ENCODE results near the gene SETD1B. TPM values are rescaled to one million over a fixed set of nuclear protein-coding genes. Genes with fewer than 3 reads are reported as not detected.

SETD1B gene
- total RNA-seq, 2 experiments from 2014 or later: 32.6 to 34.1 TPM

DNA sequence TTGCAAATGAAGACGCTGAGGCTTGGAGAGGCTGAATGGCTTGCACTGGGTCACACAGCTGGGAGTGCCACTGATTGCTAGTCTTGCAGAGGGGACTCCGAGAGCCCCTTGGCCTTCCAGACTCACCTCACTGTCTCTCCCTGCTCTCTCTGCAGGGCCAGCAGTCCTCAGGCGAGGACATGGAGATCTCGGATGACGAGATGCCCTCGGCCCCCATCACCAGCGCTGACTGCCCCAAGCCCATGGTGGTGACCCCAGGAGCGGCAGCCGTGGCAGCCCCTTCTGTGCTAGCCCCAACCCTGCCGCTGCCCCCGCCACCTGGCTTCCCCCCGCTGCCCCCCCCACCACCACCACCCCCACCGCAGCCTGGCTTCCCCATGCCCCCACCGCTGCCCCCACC lies 10.1 kb downstream of the SETD1B start:
- Mint-ChIP-seq H3K27ac (no peak overlapping the region), H3K4me1 (peaks cover 44% of the 10 kb centered on the region), H3K36me3 (ENCODE audit: low read depth) (peaks cover 45% of the 10 kb centered on the region), H3K4me3 (no peak overlapping the region), H3K9me3 (no peaks in the 10 kb centered on the region), H3K27me3 (no peaks in the 10 kb centered on the region)
- ChIA-PET POLR2A (no interaction called here), CTCF (interaction anchor here (3.7 to 28.3 kb wide), 2 partner anchors 31 to 75 kb away, joined by 19 to 1058 read pairs; partner anchors contain the start of genes PSMD9 and RHOF)
- no peak for DNase-seq

DNA sequence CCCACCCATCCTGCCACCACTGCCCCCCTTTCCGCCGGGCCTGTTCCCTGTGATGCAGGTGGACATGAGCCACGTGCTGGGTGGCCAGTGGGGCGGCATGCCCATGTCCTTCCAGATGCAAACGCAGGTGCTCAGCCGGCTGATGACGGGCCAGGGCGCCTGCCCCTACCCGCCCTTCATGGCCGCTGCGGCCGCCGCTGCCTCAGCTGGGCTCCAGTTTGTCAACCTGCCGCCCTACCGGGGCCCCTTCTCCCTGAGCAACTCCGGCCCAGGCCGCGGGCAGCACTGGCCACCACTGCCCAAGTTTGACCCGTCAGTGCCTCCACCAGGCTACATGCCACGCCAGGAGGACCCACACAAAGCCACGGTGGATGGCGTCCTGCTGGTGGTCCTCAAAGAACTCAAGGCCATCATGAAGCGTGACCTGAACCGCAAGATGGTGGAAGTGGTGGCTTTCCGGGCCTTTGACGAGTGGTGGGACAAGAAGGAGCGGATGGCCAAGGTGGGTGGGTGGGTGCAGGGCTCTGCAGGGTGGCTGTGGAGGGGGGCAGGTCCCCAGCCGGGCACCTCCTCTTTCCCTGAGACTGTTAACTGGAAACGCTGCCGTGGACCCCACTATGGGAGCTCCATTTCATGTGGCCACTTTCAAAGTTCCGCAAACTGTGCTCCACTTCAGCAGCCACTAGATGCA lies 10.8 kb downstream of the SETD1B start:
- DNase-seq: no peak
- H3K27ac Mint-ChIP-seq: no peak overlapping the region
- H3K36me3 Mint-ChIP-seq (ENCODE audit: low read depth): peaks cover 43% of the 10 kb centered on the region
- CTCF ChIA-PET: interaction anchor here (1.0 kb wide), 1 partner anchor 20 kb away, joined by 7 read pairs; the partner anchor contains the start of gene RHOF
- H3K27me3 Mint-ChIP-seq: no peaks in the 10 kb centered on the region
- H3K9me3 Mint-ChIP-seq: no peaks in the 10 kb centered on the region
- POLR2A ChIA-PET: interaction anchor here (0.6 kb wide), 1 partner anchor 27 kb away, joined by 3 read pairs; no protein-coding TSS in a partner anchor
- no peak overlapping the region for H3K4me3 Mint-ChIP-seq
- H3K4me1 Mint-ChIP-seq: peaks cover 37% of the 10 kb centered on the region

DNA sequence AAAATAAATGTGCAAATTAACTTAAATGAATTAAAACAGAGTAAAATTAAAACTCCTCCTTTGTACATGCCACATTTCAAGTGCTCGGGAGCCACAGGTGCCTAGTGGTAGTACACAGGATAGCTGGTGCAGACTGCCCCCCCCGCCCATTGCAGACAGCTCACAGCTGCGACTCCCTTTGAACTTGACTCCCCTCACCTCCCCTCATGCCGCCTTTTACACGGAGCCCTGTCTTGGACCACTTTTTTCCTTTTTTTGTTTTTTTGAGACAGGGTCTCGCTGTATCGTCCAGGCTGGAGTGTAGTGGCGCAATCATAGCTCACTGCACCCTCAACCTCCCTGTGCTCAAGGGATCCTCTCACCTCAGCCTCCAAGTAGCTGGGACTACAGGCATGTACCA lies 11.5 kb downstream of the SETD1B start:
- Mint-ChIP-seq H3K4me1 (peaks cover 33% of the 10 kb centered on the region), H3K9me3 (no peaks in the 10 kb centered on the region), H3K36me3 (ENCODE audit: low read depth) (peaks cover 41% of the 10 kb centered on the region), H3K4me3 (no peak overlapping the region), H3K27me3 (no peaks in the 10 kb centered on the region), H3K27ac (peak overlapping the region; percentile 19)
- no peak for DNase-seq
- CTCF ChIA-PET: interaction anchor here (0.6 to 1.7 kb wide), 3 partner anchors 9 to 21 kb away, joined by 4 to 7 read pairs (median 5); partner anchors contain the start of gene RHOF
- POLR2A ChIA-PET: no interaction called here

DNA sequence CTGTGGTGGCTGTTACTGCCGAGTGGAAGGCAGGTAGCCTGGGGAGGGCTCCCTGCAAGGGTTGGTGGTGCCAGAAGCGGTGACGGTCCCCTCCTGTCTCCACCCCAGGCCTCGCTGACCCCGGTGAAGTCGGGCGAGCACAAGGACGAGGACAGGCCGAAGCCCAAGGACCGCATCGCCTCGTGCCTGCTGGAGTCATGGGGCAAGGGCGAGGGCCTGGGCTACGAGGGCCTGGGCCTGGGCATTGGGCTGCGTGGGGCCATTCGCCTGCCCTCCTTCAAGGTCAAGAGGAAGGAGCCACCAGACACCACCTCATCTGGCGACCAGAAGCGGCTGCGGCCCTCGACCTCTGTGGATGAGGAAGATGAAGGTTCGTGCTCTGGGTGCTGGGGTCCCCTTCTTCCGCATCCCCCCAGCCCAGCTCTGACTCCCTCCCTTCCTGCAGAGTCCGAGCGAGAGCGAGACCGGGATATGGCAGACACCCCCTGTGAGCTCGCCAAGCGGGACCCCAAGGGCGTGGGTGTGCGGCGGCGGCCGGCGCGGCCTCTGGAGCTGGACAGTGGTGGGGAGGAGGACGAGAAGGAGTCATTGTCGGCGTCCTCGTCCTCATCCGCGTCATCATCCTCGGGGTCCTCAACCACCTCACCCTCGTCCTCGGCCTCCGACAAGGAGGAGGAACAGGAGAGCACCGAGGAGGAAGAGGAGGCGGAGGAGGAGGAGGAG lies 13.3 kb downstream of the SETD1B start:
- Mint-ChIP-seq H3K4me1 (peaks cover 20% of the 10 kb centered on the region), H3K36me3 (ENCODE audit: low read depth) (peaks cover 48% of the 10 kb centered on the region), H3K9me3 (no peaks in the 10 kb centered on the region), H3K4me3 (no peak overlapping the region), H3K27ac (no peak overlapping the region), H3K27me3 (no peaks in the 10 kb centered on the region)
- ChIA-PET CTCF (interaction anchor here (0.7 to 1.9 kb wide), 5 partner anchors 9 to 70 kb away, joined by 3 to 10 read pairs (median 5); partner anchors contain the start of gene RHOF), POLR2A (no interaction called here)
- no peak for DNase-seq

DNA sequence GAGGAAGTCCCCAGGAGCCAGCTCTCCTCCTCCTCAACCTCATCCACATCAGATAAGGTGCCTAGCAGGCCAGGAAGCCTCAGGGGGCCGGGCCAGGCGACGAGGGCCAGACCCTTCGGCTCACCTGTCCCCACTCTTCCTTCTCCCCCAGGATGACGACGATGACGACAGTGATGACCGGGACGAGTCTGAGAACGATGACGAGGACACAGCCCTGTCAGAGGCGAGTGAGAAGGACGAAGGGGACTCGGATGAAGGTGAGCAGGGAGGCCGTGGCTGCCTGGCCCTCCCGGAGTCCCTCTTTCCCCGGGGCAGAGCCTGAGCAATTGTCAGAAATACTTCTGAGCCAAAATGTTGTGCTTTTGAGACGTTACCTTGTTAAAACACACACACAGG lies 13.8 kb downstream of the SETD1B start:
- H3K4me3 Mint-ChIP-seq: no peak overlapping the region
- H3K27ac Mint-ChIP-seq: no peak overlapping the region
- ChIA-PET POLR2A (no interaction called here), CTCF (interaction anchor here (0.7 to 5.5 kb wide), 4 partner anchors 11 to 69 kb away, joined by 3 to 24 read pairs (median 6); partner anchors contain the start of gene RHOF)
- H3K9me3 Mint-ChIP-seq: no peaks in the 10 kb centered on the region
- no peak for DNase-seq
- H3K4me1 Mint-ChIP-seq: peaks cover 15% of the 10 kb centered on the region
- peaks cover 48% of the 10 kb centered on the region for H3K36me3 Mint-ChIP-seq (ENCODE audit: low read depth)
- no peaks in the 10 kb centered on the region for H3K27me3 Mint-ChIP-seq

DNA sequence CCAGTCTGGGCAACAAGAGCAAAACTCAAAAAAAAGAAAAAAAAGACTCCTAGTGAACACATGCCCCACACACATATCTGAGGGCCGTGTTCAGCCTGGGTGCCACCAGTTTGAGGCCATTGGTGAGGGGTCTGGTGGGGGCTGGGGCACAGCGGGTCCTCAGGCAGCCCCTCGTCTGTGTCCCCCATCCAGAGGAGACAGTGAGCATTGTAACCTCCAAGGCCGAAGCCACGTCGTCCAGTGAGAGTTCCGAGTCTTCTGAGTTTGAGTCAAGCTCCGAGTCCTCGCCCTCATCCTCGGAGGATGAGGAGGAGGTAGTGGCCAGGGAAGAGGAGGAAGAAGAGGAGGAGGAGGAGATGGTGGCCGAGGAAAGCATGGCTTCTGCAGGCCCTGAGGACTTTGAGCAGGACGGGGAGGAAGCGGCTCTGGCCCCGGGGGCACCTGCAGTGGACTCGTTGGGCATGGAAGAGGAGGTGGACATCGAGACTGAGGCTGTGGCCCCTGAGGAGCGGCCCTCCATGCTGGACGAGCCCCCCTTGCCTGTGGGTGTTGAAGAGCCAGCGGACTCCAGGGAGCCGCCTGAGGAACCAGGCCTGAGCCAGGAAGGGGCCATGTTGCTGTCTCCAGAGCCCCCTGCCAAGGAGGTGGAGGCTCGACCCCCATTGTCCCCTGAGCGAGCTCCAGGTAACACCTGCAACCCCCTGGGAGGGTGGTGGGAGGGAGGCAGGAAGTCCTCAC lies 15.6 kb downstream of the SETD1B start:
- peaks cover 46% of the 10 kb centered on the region for H3K36me3 Mint-ChIP-seq (ENCODE audit: low read depth)
- H3K9me3 Mint-ChIP-seq: no peaks in the 10 kb centered on the region
- peak overlapping the region; percentile 9 for H3K27ac Mint-ChIP-seq
- POLR2A ChIA-PET: no interaction called here
- no peaks in the 10 kb centered on the region for H3K27me3 Mint-ChIP-seq
- CTCF ChIA-PET: interaction anchor here (0.6 to 5.5 kb wide), 2 partner anchors 24 to 392 kb away, joined by 4 to 24 read pairs; partner anchors contain the start of gene RHOF
- H3K4me1 Mint-ChIP-seq: peaks cover 3% of the 10 kb centered on the region
- DNase-seq: no peak
- H3K4me3 Mint-ChIP-seq: no peak overlapping the region

DNA sequence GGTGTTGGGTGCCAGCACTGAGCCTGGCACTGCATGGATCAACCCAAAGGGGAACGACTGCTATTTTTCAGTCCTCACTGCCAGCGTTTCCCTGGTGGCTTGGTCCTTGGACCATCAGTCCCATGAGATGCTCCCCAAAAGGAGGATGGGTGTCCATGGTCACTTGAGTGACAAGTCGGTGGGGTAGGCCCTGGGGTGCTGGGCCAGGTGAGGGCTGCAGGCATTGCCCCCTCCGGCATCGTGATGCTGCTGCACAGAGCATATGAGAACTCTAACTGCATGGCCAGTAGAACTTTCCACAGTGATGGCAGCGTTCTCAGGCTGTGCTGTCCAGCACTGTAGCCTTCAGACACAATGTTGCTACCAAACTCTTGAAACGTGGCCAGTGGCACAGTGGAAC lies 16.2 kb downstream of the SETD1B start:
- Mint-ChIP-seq H3K36me3 (ENCODE audit: low read depth) (peaks cover 47% of the 10 kb centered on the region), H3K4me1 (peaks cover 3% of the 10 kb centered on the region), H3K4me3 (no peak overlapping the region), H3K27ac (no peak overlapping the region), H3K9me3 (no peaks in the 10 kb centered on the region), H3K27me3 (no peaks in the 10 kb centered on the region)
- DNase-seq: no peak
- ChIA-PET CTCF (interaction anchor here (0.6 to 5.5 kb wide), 3 partner anchors 16 to 391 kb away, joined by 3 to 24 read pairs (median 4); partner anchors contain the start of gene RHOF), POLR2A (no interaction called here)

DNA sequence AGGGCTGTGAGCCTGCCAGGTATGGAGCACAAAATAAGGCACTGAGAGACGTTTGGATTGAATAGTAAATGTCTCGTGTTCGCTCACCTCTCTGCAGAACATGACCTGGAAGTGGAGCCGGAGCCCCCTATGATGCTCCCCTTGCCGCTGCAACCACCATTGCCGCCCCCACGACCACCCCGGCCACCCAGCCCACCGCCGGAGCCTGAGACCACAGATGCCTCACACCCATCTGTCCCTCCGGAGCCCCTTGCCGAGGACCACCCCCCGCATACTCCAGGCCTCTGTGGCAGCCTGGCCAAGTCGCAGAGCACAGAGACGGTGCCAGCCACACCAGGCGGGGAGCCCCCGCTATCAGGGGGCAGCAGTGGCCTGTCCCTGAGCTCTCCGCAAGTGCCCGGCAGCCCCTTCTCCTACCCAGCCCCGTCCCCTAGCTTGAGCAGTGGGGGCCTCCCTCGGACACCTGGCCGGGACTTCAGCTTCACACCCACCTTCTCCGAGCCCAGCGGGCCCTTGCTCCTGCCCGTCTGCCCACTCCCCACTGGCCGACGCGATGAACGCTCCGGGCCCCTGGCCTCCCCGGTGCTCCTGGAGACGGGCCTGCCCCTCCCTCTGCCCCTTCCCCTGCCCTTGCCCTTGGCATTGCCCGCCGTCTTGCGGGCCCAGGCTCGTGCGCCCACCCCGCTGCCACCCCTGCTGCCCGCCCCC lies 18.7 kb downstream of the SETD1B start:
- Mint-ChIP-seq H3K4me3 (no peak overlapping the region), H3K36me3 (ENCODE audit: low read depth) (peaks cover 49% of the 10 kb centered on the region), H3K9me3 (no peaks in the 10 kb centered on the region), H3K27ac (no peak overlapping the region), H3K4me1 (no peaks in the 10 kb centered on the region), H3K27me3 (no peaks in the 10 kb centered on the region)
- ChIA-PET CTCF (interaction anchor here (5.5 kb wide), 1 partner anchor 27 kb away, joined by 24 read pairs; the partner anchor contains the start of gene RHOF), POLR2A (no interaction called here)
- DNase-seq: no peak

DNA sequence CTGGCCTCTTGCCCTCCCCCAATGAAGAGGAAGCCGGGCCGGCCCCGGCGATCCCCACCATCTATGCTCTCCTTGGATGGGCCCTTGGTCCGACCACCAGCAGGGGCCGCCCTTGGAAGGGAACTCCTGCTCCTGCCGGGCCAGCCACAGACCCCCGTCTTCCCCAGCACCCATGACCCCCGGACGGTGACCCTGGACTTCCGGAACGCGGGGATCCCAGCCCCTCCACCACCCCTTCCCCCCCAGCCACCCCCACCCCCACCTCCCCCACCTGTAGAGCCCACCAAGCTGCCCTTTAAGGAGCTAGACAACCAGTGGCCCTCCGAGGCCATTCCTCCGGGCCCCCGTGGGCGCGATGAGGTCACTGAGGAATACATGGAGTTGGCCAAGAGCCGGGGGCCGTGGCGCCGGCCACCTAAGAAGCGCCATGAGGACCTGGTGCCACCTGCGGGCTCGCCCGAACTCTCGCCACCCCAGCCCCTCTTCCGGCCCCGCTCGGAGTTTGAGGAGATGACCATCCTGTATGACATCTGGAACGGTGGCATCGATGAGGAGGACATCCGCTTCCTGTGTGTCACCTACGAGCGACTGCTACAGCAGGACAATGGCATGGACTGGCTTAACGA lies 19.4 kb downstream of the SETD1B start:
- Mint-ChIP-seq H3K4me3 (no peak overlapping the region), H3K4me1 (no peaks in the 10 kb centered on the region), H3K27ac (no peak overlapping the region), H3K27me3 (no peaks in the 10 kb centered on the region), H3K9me3 (no peaks in the 10 kb centered on the region), H3K36me3 (ENCODE audit: low read depth) (peaks cover 45% of the 10 kb centered on the region)
- no peak for DNase-seq
- POLR2A ChIA-PET: no interaction called here
- CTCF ChIA-PET: interaction anchor here (5.2 to 5.5 kb wide), 2 partner anchors 28 to 29 kb away, joined by 24 to 33 read pairs; partner anchors contain the start of gene RHOF

DNA sequence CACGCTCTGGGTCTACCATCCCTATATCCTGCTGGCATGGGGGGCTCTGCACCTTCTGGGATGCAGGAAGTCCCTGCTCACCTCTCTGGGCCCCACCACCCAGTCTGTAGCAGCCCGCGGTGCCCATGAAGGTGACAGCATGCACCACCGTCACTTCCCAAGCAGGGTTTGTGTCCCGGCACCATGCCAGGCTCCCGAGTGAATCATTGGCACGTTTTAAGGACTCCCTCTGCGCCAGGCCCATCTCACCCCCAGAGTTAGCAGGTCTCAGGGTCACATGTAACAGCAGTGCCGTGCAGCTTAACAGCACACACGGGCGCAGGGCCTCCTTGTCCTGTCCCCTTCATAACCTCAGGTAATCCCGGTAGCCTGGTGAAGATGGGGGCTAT lies 19.9 kb downstream of the SETD1B start:
- CTCF ChIA-PET: interaction anchor here (1.0 to 5.2 kb wide), 2 partner anchors 12 to 29 kb away, joined by 6 to 33 read pairs; partner anchors contain the start of gene RHOF
- no peaks in the 10 kb centered on the region for H3K27me3 Mint-ChIP-seq
- no peak overlapping the region for H3K27ac Mint-ChIP-seq
- peaks cover 49% of the 10 kb centered on the region for H3K36me3 Mint-ChIP-seq (ENCODE audit: low read depth)
- no peak for DNase-seq
- H3K9me3 Mint-ChIP-seq: no peaks in the 10 kb centered on the region
- no peak overlapping the region for H3K4me3 Mint-ChIP-seq
- no peaks in the 10 kb centered on the region for H3K4me1 Mint-ChIP-seq
- POLR2A ChIA-PET: no interaction called here

DNA sequence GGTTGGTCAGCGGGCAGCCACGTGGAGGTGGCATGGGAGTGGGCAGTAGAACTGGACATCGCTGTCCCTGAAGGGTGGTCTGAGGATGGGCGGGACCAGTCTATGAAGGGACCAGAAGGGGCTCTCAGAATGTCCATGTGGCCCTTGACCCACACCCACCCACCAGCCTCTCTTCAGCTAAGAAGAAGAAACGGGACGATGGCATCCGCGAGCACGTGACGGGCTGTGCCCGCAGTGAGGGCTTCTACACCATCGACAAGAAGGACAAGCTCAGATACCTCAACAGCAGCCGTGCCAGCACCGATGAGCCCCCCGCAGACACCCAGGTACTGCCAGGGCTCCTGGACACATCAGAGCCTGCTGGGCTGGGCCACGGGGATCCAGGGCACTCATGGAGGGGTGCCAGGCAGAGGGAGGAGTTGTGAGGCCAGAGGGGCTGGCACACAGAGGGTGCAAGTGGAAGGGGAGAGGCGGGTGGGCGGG lies 21.3 kb downstream of the SETD1B start:
- Mint-ChIP-seq H3K36me3 (ENCODE audit: low read depth) (peaks cover 45% of the 10 kb centered on the region), H3K9me3 (no peaks in the 10 kb centered on the region), H3K4me1 (no peaks in the 10 kb centered on the region), H3K27me3 (no peaks in the 10 kb centered on the region), H3K27ac (peak overlapping the region; percentile 13), H3K4me3 (no peak overlapping the region)
- CTCF ChIA-PET: interaction anchor here (0.6 to 5.2 kb wide), 3 partner anchors 14 to 1105 kb away, joined by 4 to 33 read pairs (median 5); partner anchors contain the start of gene RHOF
- POLR2A ChIA-PET: no interaction called here
- no peak for DNase-seq
